A549 treated with CpdA at 1 μM for 4 hours (cell line): ENCODE data around the gene GJA9. TPM values are rescaled to one million over a fixed set of nuclear protein-coding genes. Genes with fewer than 3 reads are reported as not detected.

Experiments used
- total RNA-seq: library from RNA; stranded (reverse); fragments of 200-300 nt; extraction: Qiagen RNA extraction; gene quantifications from 5 replicates; pipeline ENCODE4 v1.2.3, GENCODE V29; 2022; ENCODE audit warnings: low read depth

Gene GJA9
- 0.06 TPM in 1 of 5 replicates, not detected in the others for total RNA-seq

DNA sequence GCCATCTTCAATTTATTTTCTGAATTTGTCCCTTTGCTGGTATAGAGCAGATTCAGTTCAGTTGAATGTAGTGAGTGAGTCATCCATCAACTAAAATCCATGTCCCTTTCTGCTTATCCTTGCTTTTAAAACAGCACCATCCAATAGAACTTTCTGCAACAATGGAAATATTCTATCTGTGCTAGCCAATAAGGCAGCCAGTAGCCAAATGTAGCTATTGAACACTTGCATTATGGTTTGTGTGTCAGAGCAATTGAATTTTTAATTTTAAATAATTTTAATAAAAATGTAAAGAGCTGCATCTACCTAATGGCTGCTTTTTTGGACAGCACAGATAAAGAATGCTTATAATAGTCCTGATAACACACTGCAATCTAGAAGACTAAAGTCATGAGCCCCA is at the start of gene GJA9:
GJA9 (minus strand) TSS at position 101 of the 400 bp plus-strand sequence. CDS start 5,489 bp downstream, outside the sequence.

DNA sequence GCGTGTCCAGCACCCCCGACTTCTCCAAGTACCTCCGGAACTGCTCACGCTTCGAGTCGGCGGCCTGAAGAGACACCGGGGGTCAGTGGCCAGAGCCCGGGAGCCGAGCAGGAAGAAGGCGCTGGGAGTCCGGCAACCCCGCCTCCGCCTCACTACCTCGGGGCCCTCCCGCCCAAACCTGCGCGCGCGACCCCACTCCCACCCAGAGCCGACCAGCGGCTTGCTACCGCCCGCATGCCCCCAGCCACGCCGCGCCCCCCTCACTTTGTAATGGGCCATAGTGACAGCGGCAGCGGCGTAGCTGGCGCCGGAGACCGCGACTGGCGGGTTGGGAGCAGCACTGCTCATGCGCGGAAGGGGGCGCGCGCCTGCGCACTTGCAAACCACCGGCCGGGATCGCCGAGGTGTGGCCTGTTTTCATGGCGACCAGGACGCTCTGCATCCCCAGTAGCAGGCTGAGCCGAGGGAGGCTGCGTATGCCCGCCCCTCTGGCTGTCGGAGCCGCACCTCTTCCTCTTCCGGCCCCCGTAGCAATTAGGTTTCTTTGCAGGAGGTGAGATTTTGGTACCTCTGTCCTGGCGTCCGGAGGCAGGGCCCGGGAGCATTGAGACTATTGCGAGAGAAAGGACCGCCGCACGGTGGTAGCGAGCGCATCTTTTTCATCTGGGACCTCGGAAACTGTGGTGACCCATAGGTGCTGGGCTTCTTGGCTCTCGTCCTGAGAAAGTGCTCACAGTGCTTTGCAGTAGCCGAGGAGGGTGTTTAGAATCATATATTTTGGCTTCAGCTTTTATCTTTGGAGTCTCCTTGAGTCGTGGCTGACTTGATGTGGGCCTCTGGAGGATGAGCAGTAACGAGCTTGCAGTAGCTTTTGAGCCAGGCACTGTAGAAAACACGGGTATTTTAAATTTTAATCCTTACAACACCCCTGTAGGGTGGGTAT is 8.1 kb downstream of the GJA9 start, which contains the start of gene MYCBP:
MYCBP (minus strand) TSS at position 322 of the 943 bp plus-strand sequence; CDS start at position 279, 43 bp downstream.

GRCh38 chr1:38859561-38860453 is 21.6 kb downstream of the GJA9 start, which contains the start of gene RRAGC:
TSS of gene RRAGC (minus strand) at chr1:38859772. CDS start at chr1:38859646, 126 bp downstream.

Other genes with a start within 250 kb of the GJA9 start
- 23.0 to 31.7 TPM (median 27.5 TPM) in 5 replicates for gene RRAGC, start 21.8 kb downstream of the GJA9 start, total RNA-seq
- 17.0 to 25.3 TPM (median 22.1 TPM) in 5 replicates for gene MYCBP, start 8.2 kb downstream of the GJA9 start, total RNA-seq
- gene RHBDL2, start 60.2 kb upstream of the GJA9 start, total RNA-seq, result 1.9 to 3.1 TPM (median 2.2 TPM) in 5 replicates
- 40.0 to 44.4 TPM (median 43.8 TPM) in 5 replicates for gene AKIRIN1, start 109.7 kb upstream of the GJA9 start, total RNA-seq
- 408 to 535 TPM (median 439 TPM) in 5 replicates for gene NDUFS5, start 144.8 kb upstream of the GJA9 start, total RNA-seq